GM23248 (cell line): ENCODE results near the gene GEN1.

Experiments used
- EZH2 ChIP-seq: fragments of 200-600 bp; sonication (generic); IDR thresholded peaks from 2 replicates; pipeline ENCODE4 v1.6.1; 2018; ENCODE audit warnings: antibody characterized with exemption, mild to moderate bottlenecking; ENCODE audit not compliant: insufficient read depth, poor library complexity, severe bottlenecking
- EZH2phosphoT487 ChIP-seq: fragments of 200-600 bp; sonication (generic); IDR thresholded peaks from 2 replicates; pipeline ENCODE4 v1.6.1; 2018; ENCODE audit warnings: antibody characterized with exemption, moderate library complexity, mild to moderate bottlenecking, low read depth; ENCODE audit not compliant: insufficient read depth

DNA sequence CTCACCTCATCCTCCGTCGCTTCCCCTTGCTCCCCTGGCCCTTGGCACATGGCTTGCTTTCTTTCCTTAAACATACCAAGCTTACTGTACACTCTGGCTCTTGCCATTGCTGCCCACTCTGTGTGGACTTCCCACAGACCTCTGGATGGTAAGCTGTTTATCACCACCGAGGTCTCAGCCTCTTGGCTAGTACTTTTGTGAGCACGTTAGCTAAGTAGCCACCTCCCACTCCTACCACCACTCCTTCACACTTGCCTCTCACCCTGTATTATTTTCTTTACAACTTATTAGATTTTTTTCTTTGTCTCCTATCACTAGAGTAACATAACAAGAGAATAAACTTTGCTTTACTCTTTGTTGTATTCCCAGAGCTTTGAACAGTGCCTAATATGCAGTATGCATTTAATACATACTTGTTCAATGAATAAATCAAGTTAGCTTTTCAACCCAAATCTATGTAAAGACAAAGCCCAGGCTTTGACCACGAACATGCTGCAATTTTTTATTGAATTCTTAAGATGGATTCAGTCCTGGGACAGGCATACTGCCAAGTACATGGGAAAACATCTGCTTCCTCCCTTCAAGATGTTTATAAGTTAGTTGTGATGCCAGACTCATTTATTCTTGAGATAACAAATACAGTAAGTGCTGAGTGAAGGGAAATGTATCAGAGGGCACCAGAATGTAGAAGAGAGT, 37.3 kb downstream of the GEN1 start:
- TF ChIP-seq EZH2 (no peak), EZH2phosphoT487 (no peak)
